Endothelial cell of umbilical vein (primary cell): Measurements from ENCODE around the gene JAKMIP1. TPM values are rescaled to one million over a fixed set of nuclear protein-coding genes. Genes with fewer than 3 reads are reported as not detected.

Source experiments
- BruUV-seq: library from RNA; stranded (reverse); fragments of 400-500 nt; replicated peaks from 2 replicates; lab custom pipeline; 2021; lab: Mats Ljungman, UMichigan
- CTCF ChIA-PET: fragments of 300-600, 350-600 bp; sonication (Branson Sonifier 250); formaldehyde crosslinking; loops from one replicate; lab custom pipeline; 2021; ENCODE audit warnings: antibody characterized with exemption, inconsistent platforms; lab: Charles Lee
- POLR2A ChIA-PET: fragments of 300-600, 350-600 bp; sonication (Branson Sonifier 250); formaldehyde crosslinking; loops from one replicate; lab custom pipeline; 2021; ENCODE audit warnings: antibody characterized with exemption, inconsistent platforms; lab: Charles Lee
- DNase-seq: peaks from one replicate; pipeline ENCODE4 v3.0.0-alpha.2; 2011; ENCODE audit warnings: low read depth, low spot score
- FAIRE-seq: peaks from 2 replicates; lab custom pipeline; 2011; peaks lifted over from hg19 to GRCh38; lab: Jason Lieb, UNC
- H2AFZ ChIP-seq: 2 replicates; pipeline ENCODE4 v1.6.0; 2012; ENCODE audit warnings: low read depth, low read length, control low read depth, inconsistent platforms
- H3K27ac ChIP-seq: 2 replicates; pipeline ENCODE4 v1.5.1; 2011; ENCODE audit warnings: low read depth, mild to moderate bottlenecking, control low read depth, low read length, moderate library complexity; ENCODE audit not compliant: insufficient read depth
- H3K27me3 ChIP-seq, 2 experiments: 2 replicates each; pipeline versions ENCODE4 v1.6.0 to v1.6.1; 2011; ENCODE audit warnings: low read length in 2 of 2, mixed read lengths in 1 of 2; ENCODE audit not compliant: control insufficient read depth in 2 of 2, insufficient read depth in 2 of 2
- H3K36me3 ChIP-seq, 2 experiments: 2 replicates in 1 of 2; 3 replicates in 1 of 2; pipeline ENCODE4 v1.5.1; 2011; ENCODE audit warnings: low read length in 2 of 2, mild to moderate bottlenecking in 1 of 2, moderate library complexity in 1 of 2; ENCODE audit not compliant: control insufficient read depth in 2 of 2, insufficient read depth in 2 of 2; ENCODE audit errors: extremely low read depth in 1 of 2
- H3K4me1 ChIP-seq: 3 replicates; pipeline ENCODE4 v1.5.1; 2011; ENCODE audit warnings: mild to moderate bottlenecking, low read length; ENCODE audit not compliant: control insufficient read depth, insufficient read depth; ENCODE audit errors: extremely low read depth
- H3K4me2 ChIP-seq: 2 replicates; pipeline ENCODE4 v1.6.1; 2011; ENCODE audit warnings: low read length, control low read depth, mixed read lengths; ENCODE audit not compliant: insufficient read depth
- H3K4me3 ChIP-seq, 3 experiments: fragments of 200-600 bp in 1 of 3; sonication (generic), shearing (Covaris generic) in 1 of 3; replicated peaks in 1 of 3; 2 replicates each; pipeline ENCODE4 v1.5.1; 2011 to 2016; ENCODE audit warnings: control low read depth in 3 of 3, low read length in 3 of 3, mild to moderate bottlenecking in 2 of 3, inconsistent platforms in 1 of 3, low read depth in 1 of 3, moderate library complexity in 1 of 3; ENCODE audit not compliant: insufficient read depth in 1 of 3
- H3K79me2 ChIP-seq: 2 replicates; pipeline ENCODE4 v1.6.0; 2012; ENCODE audit warnings: low read length, inconsistent platforms; ENCODE audit not compliant: control insufficient read depth, insufficient read depth
- H3K9ac ChIP-seq: replicated peaks from 2 replicates; pipeline ENCODE3; 2011; ENCODE audit warnings: low read length, control low read depth; ENCODE audit not compliant: insufficient read depth; ENCODE audit errors: extremely low read depth
- H3K9me1 ChIP-seq: replicated peaks from 3 replicates; pipeline ENCODE4 v1.6.0; 2011; ENCODE audit warnings: mild to moderate bottlenecking, low read length; ENCODE audit not compliant: control insufficient read depth, insufficient read depth; ENCODE audit errors: extremely low read depth
- H3K9me3 ChIP-seq: replicated peaks from 2 replicates; pipeline ENCODE4 v1.5.1; 2012; ENCODE audit warnings: low read length, inconsistent platforms; ENCODE audit not compliant: control insufficient read depth, insufficient read depth
- H4K20me1 ChIP-seq: replicated peaks from 2 replicates; pipeline ENCODE3; 2011; ENCODE audit warnings: mild to moderate bottlenecking, low read length; ENCODE audit not compliant: control insufficient read depth, insufficient read depth; ENCODE audit errors: extremely low read depth
- CTCF ChIP-seq, 2 donors: IDR thresholded peaks; 1 replicate in 1 of 2; 2 replicates in 1 of 2; pipeline ENCODE4 v1.5.1; 2011; ENCODE audit warnings: low read length in 2 of 2, mild to moderate bottlenecking in 2 of 2, moderate library complexity in 2 of 2, control low read depth in 1 of 2, inconsistent platforms in 1 of 2, low read depth in 1 of 2; ENCODE audit not compliant: insufficient read depth in 1 of 2; ENCODE audit errors: extremely low read depth in 1 of 2
- EZH2 ChIP-seq: IDR thresholded peaks from 2 replicates; pipeline ENCODE4 v1.6.1; 2012; ENCODE audit warnings: borderline replicate concordance, low read depth, mild to moderate bottlenecking, moderate library complexity, low read length, inconsistent platforms; ENCODE audit not compliant: severe bottlenecking
- FOS ChIP-seq: IDR thresholded peaks from 2 replicates; pipeline ENCODE4 v1.6.1; 2011; ENCODE audit warnings: mild to moderate bottlenecking, low read length, moderate library complexity, borderline replicate concordance; ENCODE audit not compliant: insufficient read depth
- GATA2 ChIP-seq: IDR thresholded peaks from 2 replicates; pipeline ENCODE4 v1.7.0; 2011; ENCODE audit warnings: low read depth, mild to moderate bottlenecking, moderate library complexity, mixed read lengths, low read length; ENCODE audit not compliant: insufficient read length, insufficient read depth
- JUN ChIP-seq: IDR thresholded peaks from 2 replicates; pipeline ENCODE4 v1.6.1; 2011; ENCODE audit warnings: borderline replicate concordance, low read depth; ENCODE audit not compliant: insufficient read length, insufficient read depth
- MAX ChIP-seq: IDR thresholded peaks from 2 replicates; pipeline ENCODE4 v1.6.1; 2011; ENCODE audit not compliant: insufficient read depth, insufficient read length
- MYC ChIP-seq: IDR thresholded peaks from one replicate; pipeline ENCODE4 v1.6.1; 2011; ENCODE audit warnings: mild to moderate bottlenecking, low read depth, low read length
- POLR2A ChIP-seq: IDR thresholded peaks from 2 replicates; pipeline ENCODE4 v1.6.1; 2012; ENCODE audit warnings: low read depth, mild to moderate bottlenecking, control low read depth, low read length
- POLR2AphosphoS5 ChIP-seq: IDR thresholded peaks from 2 replicates; pipeline ENCODE4 v1.6.1; 2012; ENCODE audit warnings: low read depth, mild to moderate bottlenecking, control low read depth, low read length, moderate library complexity; ENCODE audit not compliant: insufficient read depth
- dilution Hi-C: fragments of 300-500 bp; cut with MboI; formaldehyde crosslinking; loops from one replicate; pipeline ENCODE4 v1.15.0; 2019; ENCODE audit warnings: low sequenced_read_pairs; ENCODE audit not compliant: extremely low pct_ligation_motif_present
- intact Hi-C: fragments of 100-400 bp; cut with micrococcal nuclease; formaldehyde crosslinking; loops from one replicate; pipeline ENCODE4 v1.10.0; 2022
- polyA plus RNA-seq, 4 experiments: library from polyadenylated mRNA; depleted of rRNA in 3 of 4; stranded (reverse) in 3 of 4; unstranded in 1 of 4; fragments of >200 nt; gene quantifications; 2 replicates each; pipeline versions ENCODE4 v1.2.1 to v1.2.3, GENCODE V29; 2011 to 2012; ENCODE audit warnings: missing spikeins in 1 of 4
- total RNA-seq: library from RNA; stranded (reverse); gene quantifications from 2 replicates; pipeline ENCODE4 v1.2.3, GENCODE V29; 2021

Gene JAKMIP1
- total and polyA plus RNA-seq, 2 donors (not counting 3 experiments of a cell fraction or from before 2014, with no cell fraction given): not detected

- H4K20me1 ChIP-seq: no peaks in the 10 kb centered on the region
- no peaks in the 10 kb centered on the region for H3K9me3 ChIP-seq
- no peak for FAIRE-seq
- no peaks in the 10 kb centered on the region for H3K4me1 ChIP-seq
- no TSS peak for BruUV-seq
- no peak for DNase-seq
- H3K27me3 ChIP-seq: no peaks in the 10 kb centered on the region
- intact Hi-C loops (no loop called here), dilution Hi-C loops (no loop called here)
- H3K4me3 ChIP-seq: no peak overlapping the region
- TF ChIP-seq MAX: no peak
- TF ChIP-seq EZH2: no peak
- no peak for TF ChIP-seq GATA2
- no peak for TF ChIP-seq FOS
- TF ChIP-seq CTCF (IDR thresholded peaks at IDR 0.05; ENCODE audit: extremely low read depth in 1 of 2, insufficient read depth in 1 of 2, low read depth in 1 of 2, low read length in 2 of 2): no peak
- no peak for TF ChIP-seq MYC
- TF ChIP-seq POLR2A: no peak
- no peak for TF ChIP-seq POLR2AphosphoS5
- no peak for TF ChIP-seq JUN
- no peak overlapping the region for H2AFZ ChIP-seq
- H3K9ac ChIP-seq: no peak overlapping the region
- CTCF ChIA-PET: no interaction called here
- no peaks in the 10 kb centered on the region for H3K9me1 ChIP-seq
- no peaks in the 10 kb centered on the region for H3K79me2 ChIP-seq
- no peaks in the 10 kb centered on the region for H3K36me3 ChIP-seq
- POLR2A ChIA-PET: no interaction called here
- H3K27ac ChIP-seq: no peak overlapping the region
- H3K4me2 ChIP-seq: no peak overlapping the region
These were observed 175.9 kb downstream of the JAKMIP1 start for GRCh38 chr4:6024313-6024960.
